Osteocyte (in vitro differentiated cells): ENCODE results near the gene MEIG1. TPM values are rescaled to one million over a fixed set of nuclear protein-coding genes. Genes with fewer than 3 reads are reported as not detected.

Experiments
- DNase-seq: peaks from one replicate; pipeline ENCODE4 v3.0.0; 2021; ENCODE audit warnings: mixed read lengths; ENCODE audit not compliant: unreplicated experiment; ENCODE audit errors: extremely low spot score
- H3K27ac Mint-ChIP-seq: one replicate; pipeline ENCODE4 v1.8.0; 2021; ENCODE audit warnings: mild to moderate bottlenecking, mixed read lengths; ENCODE audit not compliant: unreplicated experiment
- H3K27me3 Mint-ChIP-seq: one replicate; pipeline ENCODE4 v1.8.0; 2021; ENCODE audit warnings: mixed read lengths; ENCODE audit not compliant: unreplicated experiment
- H3K36me3 Mint-ChIP-seq: one replicate; pipeline ENCODE4 v1.8.0; 2021; ENCODE audit warnings: mixed read lengths; ENCODE audit not compliant: unreplicated experiment
- H3K4me1 Mint-ChIP-seq: one replicate; pipeline ENCODE4 v1.8.0; 2021; ENCODE audit warnings: mixed read lengths; ENCODE audit not compliant: unreplicated experiment
- H3K4me3 Mint-ChIP-seq: one replicate; pipeline ENCODE4 v1.8.0; 2021; ENCODE audit warnings: mild to moderate bottlenecking, moderate library complexity, mixed read lengths; ENCODE audit not compliant: unreplicated experiment
- H3K9me3 Mint-ChIP-seq: one replicate; pipeline ENCODE4 v1.8.0; 2021; ENCODE audit warnings: mixed read lengths; ENCODE audit not compliant: unreplicated experiment
- total RNA-seq: library from RNA; stranded (reverse); gene quantifications from 2 replicates; pipeline ENCODE4 v1.2.1, GENCODE V29; 2021
- TF ChIP-seq, protein P1 (sequence below): fragments of 200-600 bp; sonication (generic); IDR thresholded peaks from 2 replicates; pipeline ENCODE4 v1.5.0; 2021; ENCODE audit warnings: antibody characterized with exemption, mild to moderate bottlenecking, moderate library complexity

The MEIG1 gene
- total RNA-seq, 1 donor from 2014 or later = 1.0 TPM

DNA sequence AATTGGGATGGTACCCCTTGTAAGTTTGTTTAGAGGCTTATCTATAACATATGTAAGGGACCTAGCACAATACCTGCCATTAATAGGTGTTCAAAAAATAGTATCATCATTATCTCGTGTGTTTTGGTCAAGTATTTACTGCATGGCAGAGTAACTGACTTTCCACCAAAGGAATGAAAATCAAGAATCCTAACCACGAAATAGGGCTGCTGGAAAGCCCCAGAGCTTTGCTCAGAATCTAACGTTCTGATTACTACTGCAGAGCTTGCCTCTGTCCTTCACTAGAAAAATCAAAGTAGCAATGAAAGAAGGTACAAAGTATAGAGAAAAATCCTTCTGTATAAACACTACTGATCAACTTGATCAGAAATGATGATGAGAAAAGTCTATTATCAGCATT lies 40.2 kb upstream of the MEIG1 start:
- no peak overlapping the region for H3K4me3 Mint-ChIP-seq
- H3K36me3 Mint-ChIP-seq = peaks cover 88% of the 10 kb centered on the region
- no peaks in the 10 kb centered on the region for H3K4me1 Mint-ChIP-seq
- H3K27ac Mint-ChIP-seq = no peak overlapping the region
- no peak for DNase-seq
- peaks cover 17% of the 10 kb centered on the region for H3K9me3 Mint-ChIP-seq
- no peaks in the 10 kb centered on the region for H3K27me3 Mint-ChIP-seq
- TF ChIP-seq, protein P1, sequence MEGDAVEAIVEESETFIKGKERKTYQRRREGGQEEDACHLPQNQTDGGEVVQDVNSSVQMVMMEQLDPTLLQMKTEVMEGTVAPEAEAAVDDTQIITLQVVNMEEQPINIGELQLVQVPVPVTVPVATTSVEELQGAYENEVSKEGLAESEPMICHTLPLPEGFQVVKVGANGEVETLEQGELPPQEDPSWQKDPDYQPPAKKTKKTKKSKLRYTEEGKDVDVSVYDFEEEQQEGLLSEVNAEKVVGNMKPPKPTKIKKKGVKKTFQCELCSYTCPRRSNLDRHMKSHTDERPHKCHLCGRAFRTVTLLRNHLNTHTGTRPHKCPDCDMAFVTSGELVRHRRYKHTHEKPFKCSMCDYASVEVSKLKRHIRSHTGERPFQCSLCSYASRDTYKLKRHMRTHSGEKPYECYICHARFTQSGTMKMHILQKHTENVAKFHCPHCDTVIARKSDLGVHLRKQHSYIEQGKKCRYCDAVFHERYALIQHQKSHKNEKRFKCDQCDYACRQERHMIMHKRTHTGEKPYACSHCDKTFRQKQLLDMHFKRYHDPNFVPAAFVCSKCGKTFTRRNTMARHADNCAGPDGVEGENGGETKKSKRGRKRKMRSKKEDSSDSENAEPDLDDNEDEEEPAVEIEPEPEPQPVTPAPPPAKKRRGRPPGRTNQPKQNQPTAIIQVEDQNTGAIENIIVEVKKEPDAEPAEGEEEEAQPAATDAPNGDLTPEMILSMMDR = no peak

- H3K4me1 Mint-ChIP-seq = no peaks in the 10 kb centered on the region
- H3K36me3 Mint-ChIP-seq = peaks cover 69% of the 10 kb centered on the region
- no peak overlapping the region for H3K27ac Mint-ChIP-seq
- DNase-seq = no peak
- no peaks in the 10 kb centered on the region for H3K27me3 Mint-ChIP-seq
- no peak overlapping the region for H3K4me3 Mint-ChIP-seq
- TF ChIP-seq, protein P1 = no peak
- no peaks in the 10 kb centered on the region for H3K9me3 Mint-ChIP-seq
These were observed 35.2 kb upstream of the MEIG1 start for GRCh38 chr10:14924013-14924412.

- Mint-ChIP-seq H3K27ac (no peak overlapping the region), H3K4me3 (no peak overlapping the region), H3K36me3 (peaks cover 57% of the 10 kb centered on the region), H3K4me1 (no peaks in the 10 kb centered on the region), H3K27me3 (no peaks in the 10 kb centered on the region), H3K9me3 (no peaks in the 10 kb centered on the region)
- TF ChIP-seq, protein P1 = no peak
- DNase-seq = no peak
These were observed 33.9 kb upstream of the MEIG1 start for GRCh38 chr10:14925268-14925667.

DNA sequence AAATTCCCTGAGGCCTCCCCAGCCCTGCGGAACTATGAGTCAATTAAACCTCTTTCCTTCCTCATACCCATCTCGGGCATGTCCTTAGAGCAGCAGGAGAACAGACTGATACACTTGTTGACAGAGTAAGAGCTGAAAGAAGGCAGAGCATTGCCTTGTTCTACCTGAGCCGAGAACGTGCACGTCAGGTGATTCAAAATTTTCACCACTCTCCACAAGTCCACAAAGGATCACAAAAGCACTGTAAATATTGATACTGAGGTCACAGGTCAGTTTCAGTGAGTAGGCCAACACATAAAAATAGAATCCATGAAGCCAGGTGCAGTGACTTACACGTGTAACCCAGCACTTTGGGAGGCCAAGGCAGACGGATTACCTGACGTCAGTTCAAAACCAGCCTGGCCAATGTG lies 33.1 kb upstream of the MEIG1 start:
- TF ChIP-seq, protein P1 = no peak
- H3K27me3 Mint-ChIP-seq = no peaks in the 10 kb centered on the region
- no peaks in the 10 kb centered on the region for H3K4me1 Mint-ChIP-seq
- H3K4me3 Mint-ChIP-seq = no peak overlapping the region
- no peaks in the 10 kb centered on the region for H3K9me3 Mint-ChIP-seq
- H3K36me3 Mint-ChIP-seq = peaks cover 56% of the 10 kb centered on the region
- no peak overlapping the region for H3K27ac Mint-ChIP-seq
- DNase-seq = no peak

- H3K36me3 Mint-ChIP-seq = peaks cover 49% of the 10 kb centered on the region
- TF ChIP-seq, protein P1 = no peak
These were observed 32.3 kb upstream of the MEIG1 start for GRCh38 chr10:14926722-14927416.

More at GRCh38 chr10:14926722-14927416, 32.3 kb upstream of the MEIG1 start:
- DNase-seq = no peak
- Mint-ChIP-seq H3K4me3 (no peak overlapping the region), H3K27me3 (no peaks in the 10 kb centered on the region), H3K9me3 (no peaks in the 10 kb centered on the region), H3K4me1 (no peaks in the 10 kb centered on the region), H3K27ac (no peak overlapping the region)
